Medulla oblongata (tissue), 1 donor: ENCODE results near the gene TNRC6A.
A peak's percentile ranks its signal among the peaks of the same experiment; 100 is the strongest.
"Not testable (repeated sequence)": the region's sequence is repeated elsewhere in the genome, so short reads cannot be mapped to it uniquely, and the experiment has no call there.

Source experiments
- DNase-seq: peaks from one replicate; pipeline ENCODE4 v3.0.0-alpha.2; 2015; ENCODE audit errors: extremely low spot score

Gene TNRC6A

DNA sequence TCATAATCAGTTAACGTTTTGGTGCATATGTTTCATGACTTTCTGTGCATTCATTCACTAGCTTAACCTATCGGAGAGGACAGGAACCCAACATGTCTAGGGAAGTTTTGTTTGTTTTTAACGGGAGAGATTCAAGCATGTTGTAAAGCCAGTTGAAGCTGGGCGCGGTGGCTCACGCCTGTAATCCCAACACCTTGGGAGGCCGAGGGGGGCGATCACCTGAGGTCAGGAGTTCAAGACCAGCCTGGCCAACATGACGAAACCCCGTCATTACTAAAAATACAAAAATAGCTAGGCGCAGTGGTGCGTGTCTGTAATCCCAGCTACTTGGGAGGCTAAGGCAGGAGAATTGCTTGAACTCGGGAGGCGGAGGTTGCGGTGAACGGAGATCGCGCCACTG lies 1.4 kb upstream of the TNRC6A start:
- no peak for DNase-seq

DNA sequence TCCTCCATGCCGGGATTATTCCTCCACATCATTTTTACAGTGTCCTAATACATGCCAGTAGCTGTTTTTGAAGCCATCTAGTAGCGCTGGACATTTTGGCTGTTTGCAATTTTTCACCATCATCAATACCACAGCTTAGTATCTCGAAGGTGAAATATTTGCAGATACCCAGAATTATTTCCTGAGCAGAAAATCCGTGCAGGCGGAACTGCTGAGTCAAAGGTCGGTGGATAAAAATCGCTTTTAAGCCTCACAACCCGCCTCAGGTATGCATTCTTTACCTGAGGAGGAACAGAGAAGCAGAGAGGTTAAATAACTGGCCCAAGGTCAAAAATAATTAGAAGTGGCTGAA lies 584 bp upstream of the TNRC6A start:
- DNase-seq, result no peak

DNA sequence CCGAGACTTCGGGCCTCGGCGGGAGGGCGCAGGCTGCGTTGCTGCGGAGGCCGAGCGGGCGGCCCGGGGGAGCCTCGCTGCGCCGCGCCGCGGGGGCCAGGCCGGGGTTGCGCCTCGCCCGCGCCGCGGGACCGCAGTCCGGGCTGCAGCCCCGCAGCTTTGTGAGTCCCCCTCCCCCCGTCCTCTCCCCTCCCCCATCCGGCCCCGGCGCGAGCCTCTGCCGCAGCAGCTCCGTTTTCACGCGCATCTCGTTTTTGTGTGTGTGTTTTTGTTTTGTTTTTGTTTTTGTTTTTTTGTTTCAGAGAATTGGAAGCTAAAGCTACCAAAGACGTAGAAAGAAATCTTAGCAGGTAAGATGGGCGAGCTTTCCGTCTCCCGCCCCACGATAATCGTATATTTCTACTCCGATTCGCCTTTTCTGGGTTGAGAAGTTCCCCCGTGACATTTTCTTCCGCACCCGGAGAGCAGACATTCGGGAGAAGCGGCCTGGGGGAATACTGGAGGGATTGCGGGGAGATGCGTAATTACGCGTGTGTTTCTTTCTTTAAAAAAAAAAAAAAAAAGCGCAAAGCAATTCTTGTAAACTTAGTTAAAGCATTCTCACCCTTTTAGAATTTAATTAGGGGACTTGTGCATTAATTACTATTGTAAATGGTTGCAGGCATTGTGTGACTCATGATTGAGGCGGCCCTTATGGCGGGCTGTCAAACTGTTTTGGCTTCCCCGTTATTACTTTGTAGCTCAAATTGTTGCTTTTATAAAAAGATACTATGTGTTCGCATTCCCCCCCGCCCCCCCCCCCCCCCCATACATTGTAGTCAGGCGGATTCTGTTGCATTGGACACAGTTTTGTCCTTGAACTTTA lies 732 bp downstream of the TNRC6A start:
- DNase-seq, result peak; percentile 33

GRCh38 chr16:24730914-24731313 lies 1.5 kb downstream of the TNRC6A start:
- DNase-seq, result no peak

DNA sequence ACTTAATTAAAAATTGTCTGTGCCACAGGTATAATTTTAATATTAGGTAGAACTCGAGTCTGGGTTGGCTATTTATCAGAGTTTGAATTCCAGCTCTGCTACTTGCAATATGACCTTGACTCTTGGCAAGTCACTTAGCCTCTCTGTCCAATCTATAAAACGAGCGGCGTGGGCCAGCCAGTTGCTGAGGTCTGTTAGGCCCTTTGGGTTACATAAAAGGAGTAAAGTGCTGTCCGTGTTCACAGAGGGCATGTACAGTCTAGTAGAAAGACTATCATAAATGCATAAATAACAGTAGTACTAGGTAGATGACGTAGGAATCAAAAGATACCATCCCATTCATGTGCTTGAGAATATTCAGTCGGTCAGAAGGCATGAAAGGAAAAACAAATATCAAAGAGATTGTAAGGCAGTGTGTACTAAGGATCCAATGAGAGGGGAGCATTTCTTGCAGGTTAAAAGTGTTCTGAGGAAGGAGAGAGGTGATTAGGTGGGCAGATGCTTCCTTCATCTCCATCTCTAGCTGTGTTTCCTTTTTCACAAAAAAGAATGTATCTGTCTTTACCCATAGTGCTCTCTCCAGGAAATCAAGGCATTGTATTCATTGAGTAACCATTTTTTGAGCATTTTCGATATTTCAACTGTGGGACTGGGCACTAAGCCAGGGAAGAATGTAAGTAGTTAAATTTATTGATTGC lies 2.4 kb downstream of the TNRC6A start:
- DNase-seq, result no peak

DNA sequence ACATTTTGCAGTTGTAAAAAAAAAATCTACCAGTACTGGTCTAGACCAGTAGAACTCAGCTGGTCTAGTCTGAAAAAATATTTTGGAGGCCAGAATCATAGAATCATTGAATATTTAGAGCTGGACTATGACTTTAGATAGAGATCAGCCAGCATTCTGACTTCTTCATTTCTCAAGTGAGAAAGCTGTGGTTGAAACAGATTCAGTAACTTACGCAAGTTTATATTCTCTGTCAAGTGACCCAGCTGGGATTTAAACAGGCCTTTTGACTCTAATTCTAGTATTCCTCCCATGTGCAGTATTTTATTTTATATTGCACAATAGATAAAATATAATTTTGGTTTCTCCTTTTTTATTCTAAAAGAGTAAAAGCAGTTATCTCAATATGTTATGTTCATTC lies 4.9 kb downstream of the TNRC6A start:
- no peak for DNase-seq

GRCh38 chr16:24736758-24737157 lies 7.3 kb downstream of the TNRC6A start:
- no peak for DNase-seq

DNA sequence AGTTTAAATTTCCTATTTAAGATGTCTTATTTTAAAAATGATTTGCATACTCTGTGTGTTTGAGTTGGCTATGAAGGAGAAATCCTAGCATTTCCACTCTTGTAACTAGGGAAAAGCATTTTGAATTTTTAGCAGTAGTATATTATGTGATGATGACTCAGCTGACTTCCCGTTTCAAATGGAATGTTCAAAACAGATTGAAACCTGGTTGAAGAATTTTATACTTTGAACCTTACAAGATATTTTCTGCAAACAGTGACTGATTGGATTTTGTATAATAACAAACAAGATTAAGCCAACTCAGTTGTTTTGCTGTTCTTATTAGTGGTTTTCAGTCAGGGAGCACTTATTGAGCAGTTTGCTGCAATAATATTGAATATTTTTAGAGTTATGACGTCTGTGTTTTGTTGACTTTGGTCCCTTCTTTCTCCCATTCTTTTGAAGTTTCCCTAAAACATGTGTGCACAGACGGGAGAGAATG lies 8.0 kb downstream of the TNRC6A start:
- DNase-seq, result no peak

DNA sequence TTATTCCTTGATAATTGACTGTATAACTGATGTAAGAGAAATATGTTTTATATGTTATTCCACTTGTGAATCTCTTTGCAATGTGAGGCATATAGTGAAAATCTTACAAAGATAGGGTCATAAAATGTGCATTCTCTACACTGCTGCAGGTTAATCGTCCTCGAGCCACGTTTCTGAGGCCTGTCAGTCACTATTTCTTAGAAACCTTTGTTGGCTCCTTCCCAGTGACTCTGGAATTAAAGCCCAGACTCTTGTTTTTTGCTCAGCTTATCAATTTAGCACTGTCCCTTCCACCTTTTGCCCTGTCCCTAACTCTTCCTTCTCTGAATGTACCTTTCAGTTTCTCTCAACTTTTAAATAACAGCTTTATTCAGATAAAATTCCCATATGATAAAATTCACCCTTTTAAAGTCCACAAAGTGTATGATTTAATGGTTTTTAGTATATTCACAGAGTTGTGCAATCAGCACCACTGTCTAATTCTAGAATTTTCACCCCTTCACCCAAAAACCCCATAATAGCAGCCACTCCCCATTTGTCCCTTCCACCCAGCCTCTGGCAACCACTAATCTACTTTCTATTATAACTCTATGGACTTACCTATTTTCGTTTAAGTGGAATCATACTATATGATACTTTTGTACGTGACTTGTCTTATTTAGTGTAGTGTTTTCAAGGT lies 8.6 kb downstream of the TNRC6A start:
- DNase-seq, result no peak

DNA sequence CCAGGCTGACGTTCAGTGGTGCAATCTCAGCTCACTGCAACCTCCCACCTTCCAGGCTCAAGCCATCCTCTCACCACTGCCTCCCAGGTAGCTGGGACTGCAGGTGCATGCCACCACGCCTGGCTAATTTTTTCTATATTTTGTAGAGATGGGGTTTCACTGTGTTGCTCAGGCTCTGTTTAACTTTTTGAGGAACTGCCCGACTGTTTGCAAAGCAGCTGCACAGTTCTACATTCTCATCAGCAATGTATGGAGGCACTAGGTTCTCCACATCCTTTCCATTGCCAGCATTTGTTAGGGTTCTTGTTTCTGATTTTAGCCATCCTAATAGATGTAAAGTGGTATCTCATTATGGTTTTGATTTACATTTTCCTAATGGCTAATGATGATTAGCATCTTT lies 9.4 kb downstream of the TNRC6A start:
- DNase-seq, result no peak

DNA sequence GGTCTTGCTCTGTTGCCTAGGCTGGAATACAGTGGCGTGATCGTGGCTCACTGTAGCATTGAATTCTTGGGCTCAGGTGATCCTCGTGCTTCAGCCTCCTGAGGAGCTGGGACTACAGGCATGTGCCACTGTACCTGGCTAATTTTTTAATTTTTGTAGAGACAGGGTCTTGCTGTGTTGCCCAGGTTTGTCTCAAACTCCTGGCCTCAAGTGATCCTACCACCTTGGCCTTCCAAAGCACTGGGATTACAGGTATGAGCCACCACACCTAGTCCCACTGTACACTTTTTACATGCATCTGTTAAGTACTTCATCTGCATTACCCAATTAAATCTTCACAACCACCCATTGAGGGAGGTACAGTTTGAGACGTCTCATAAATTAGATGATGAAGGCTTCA lies 12.4 kb downstream of the TNRC6A start:
- no peak for DNase-seq

DNA sequence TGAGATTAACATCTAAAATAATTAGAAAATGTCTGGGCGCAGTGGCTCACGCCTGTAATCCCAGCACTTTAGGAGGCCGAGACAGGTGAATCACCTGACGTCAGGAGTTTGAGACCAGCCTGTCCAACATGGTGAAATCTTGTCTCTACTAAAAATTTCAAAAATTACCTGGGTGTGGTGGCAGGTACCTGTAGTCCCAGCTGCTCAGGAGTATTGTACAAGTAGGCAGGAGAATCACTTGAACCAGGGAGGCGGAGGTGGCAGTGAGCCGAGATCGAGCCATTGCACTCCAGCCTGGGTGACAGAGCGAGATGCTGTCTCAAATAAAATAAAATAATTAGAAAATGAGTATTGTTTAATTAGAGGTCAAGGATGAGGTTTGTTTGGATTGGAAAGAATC lies 13.2 kb downstream of the TNRC6A start:
- not testable (repeated sequence) for DNase-seq

GRCh38 chr16:24745391-24745790 lies 15.9 kb downstream of the TNRC6A start:
- no peak for DNase-seq

DNA sequence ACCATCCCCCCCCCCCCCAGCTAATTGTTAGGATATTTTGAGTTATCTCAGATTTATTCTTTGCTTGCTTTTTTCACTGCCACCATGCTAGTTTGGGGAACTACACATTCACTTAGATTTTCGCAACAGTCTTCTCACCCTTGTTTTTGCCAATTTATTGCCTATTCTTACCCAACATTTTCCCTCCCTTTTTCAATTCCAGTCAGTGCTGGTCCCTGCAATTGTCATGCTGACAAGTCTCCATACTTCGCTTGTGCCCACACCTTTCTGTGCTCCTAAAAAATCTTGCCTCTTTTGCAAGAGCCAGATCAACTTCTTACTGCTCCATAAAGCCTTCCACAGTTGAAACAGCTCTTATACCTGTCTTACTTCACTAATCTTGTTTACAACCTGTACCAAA lies 16.3 kb downstream of the TNRC6A start:
- no peak for DNase-seq

GRCh38 chr16:24747441-24747840 lies 18.0 kb downstream of the TNRC6A start:
- no peak for DNase-seq

DNA sequence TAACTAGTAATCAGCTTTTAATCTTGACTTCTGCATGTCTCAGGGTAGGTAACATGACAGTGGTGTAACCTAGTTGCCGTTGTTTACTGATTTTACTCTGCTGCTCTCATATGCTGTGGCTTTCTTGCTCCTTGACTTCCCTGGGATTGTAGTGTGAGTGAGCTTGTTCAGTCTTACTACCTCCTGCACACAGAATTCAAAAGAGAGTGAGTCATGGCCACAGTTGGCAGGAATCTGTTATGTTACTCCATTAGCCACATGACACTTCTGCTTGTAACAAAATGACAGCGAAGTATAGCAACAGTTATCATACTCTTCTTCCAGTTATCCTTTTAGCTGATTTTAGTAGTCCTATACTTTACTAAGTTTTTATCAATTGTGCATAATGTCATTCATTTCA lies 18.8 kb downstream of the TNRC6A start:
- DNase-seq, result peak; percentile 77

GRCh38 chr16:24749310-24749709 lies 19.9 kb downstream of the TNRC6A start:
- no peak for DNase-seq

DNA sequence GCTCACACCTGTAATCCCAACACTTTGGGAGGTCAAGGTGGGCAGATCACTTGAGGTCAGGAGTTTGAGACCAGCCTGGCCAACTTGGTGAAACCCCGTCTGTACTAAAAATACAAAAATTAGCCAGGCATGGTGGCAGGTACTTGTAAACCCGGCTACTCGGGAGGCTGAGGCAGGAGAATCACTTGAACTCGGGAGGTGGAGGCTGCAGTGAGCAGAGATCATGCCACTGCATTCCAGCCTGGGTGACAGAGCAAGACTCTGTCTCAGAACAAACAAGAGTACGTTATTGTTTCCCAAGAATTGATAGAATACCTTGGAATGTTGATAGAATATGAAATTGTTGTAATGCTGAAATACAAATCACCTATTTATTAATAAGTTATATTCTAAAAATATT lies 20.4 kb downstream of the TNRC6A start:
- not testable (repeated sequence) for DNase-seq

DNA sequence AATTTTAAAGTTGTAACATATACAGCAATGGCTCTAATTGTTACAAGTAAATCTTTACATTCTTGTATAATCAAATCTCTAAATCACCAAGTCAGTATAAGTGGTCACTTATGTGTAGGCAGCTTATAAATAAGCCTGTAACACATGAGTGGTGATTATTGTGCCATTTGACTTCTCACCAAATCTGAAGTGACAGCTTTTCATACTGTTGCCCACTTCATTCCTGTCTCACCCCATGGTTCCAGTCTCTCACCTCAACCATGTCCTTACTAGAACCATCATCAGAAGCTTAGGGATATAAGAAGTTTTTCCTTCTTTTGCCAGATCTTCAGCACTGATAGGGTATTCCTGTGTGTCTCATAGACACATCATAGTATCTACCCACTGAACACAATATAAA lies 23.5 kb downstream of the TNRC6A start:
- DNase-seq, result no peak

DNA sequence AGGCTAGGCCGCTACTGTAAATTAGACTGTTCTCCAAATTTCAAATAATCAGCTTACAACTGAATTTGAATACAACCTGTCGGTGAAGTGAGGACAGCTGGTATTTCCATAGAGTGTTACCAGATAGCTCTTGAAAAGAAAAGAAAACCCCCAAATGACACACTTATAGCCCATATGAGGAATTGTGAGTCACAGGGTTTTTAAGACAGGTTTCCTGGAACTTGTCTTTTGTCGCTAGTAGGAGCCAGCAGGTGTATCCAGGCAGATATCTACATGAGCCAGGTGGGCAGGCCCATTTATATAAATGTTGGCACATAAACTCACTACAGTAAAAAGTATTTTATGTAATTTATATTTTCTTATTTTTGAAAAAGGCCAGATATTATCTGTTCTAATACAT lies 24.0 kb downstream of the TNRC6A start:
- DNase-seq, result no peak

DNA sequence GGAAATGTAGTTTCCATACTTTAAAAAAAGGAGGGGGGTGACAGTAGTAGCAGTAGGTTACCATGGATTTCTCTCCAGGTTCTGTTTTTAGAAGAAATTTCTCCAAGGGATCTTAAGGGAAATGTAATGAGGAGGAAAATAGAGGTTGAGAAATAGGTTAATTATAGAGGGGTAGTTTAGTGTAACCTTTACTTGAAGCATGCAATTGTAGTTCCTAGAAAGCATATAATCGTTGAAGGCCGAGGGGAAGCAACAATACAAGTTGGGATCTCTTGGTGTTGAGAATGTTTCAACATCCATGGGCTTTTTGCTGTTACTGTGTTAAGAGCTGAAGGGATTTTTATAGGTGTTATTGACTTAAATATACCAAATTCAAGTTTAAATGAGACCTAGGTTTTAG lies 25.1 kb downstream of the TNRC6A start:
- no peak for DNase-seq

DNA sequence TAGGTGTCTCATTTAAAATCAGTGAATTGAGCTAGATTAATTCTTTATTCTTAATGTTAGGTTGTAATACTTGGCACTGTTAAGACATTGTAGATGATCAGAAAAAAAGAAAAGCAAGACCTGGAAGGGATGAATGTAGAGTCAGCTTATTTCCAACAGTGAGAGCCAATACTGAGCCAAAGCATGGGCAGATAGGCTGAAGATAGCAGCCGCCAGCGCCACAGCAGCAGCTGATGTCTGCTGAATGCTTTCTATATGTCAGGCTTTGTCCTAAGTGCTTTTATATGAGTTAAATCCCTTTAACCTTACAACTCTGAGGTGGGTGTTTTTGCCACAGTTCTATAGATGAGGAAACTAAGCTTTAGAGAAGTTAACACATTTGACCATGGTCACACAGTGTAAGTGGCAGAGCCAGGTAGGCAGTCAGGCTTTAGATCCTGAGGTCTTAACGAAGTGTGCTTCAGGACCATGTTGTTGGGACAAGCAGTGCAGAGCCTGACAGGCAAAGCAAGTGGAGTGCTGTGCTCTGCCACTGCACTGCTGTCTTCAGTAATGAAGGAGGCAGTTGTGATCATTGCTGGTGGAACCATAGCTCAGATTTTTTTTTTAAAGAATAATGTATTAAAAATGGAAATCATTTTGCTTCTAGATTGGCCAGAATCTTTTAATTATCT lies 25.9 kb downstream of the TNRC6A start:
- no peak for DNase-seq
